GM23338 (cell line): Measurements from ENCODE around the gene ESRRA.

Source experiments
- CREB1 ChIP-seq: fragments of 250-450 bp; sonication (Bioruptor Pico); IDR thresholded peaks from 2 replicates; pipeline ENCODE4 v1.5.0; 2020; ENCODE audit warnings: low read depth, mild to moderate bottlenecking, moderate library complexity
- ETS1 ChIP-seq: IDR thresholded peaks from 2 replicates; pipeline ENCODE4 v1.6.1; 2016; ENCODE audit warnings: antibody characterized with exemption
- EZH2 ChIP-seq: fragments of 200-600 bp; sonication (generic); IDR thresholded peaks from one replicate; pipeline ENCODE4 v1.8.0; 2017; ENCODE audit warnings: antibody characterized with exemption, mild to moderate bottlenecking, low read depth; ENCODE audit not compliant: unreplicated experiment
- EZH2phosphoT487 ChIP-seq: fragments of 200-600 bp; sonication (generic); IDR thresholded peaks from one replicate; pipeline ENCODE4 v1.8.1; 2018; ENCODE audit warnings: antibody characterized with exemption; ENCODE audit not compliant: unreplicated experiment
- JUNB ChIP-seq: IDR thresholded peaks from one replicate; pipeline ENCODE4 v1.6.1; 2016; ENCODE audit warnings: antibody characterized with exemption; ENCODE audit not compliant: unreplicated experiment
- NANOG ChIP-seq: IDR thresholded peaks from 2 replicates; pipeline ENCODE4 v1.6.1; 2016; ENCODE audit warnings: antibody characterized with exemption, borderline replicate concordance
- POLR2AphosphoS5 ChIP-seq: IDR thresholded peaks from 2 replicates; pipeline ENCODE4 v1.6.1; 2016; ENCODE audit warnings: antibody characterized with exemption, low read depth
- REST ChIP-seq: IDR thresholded peaks from one replicate; pipeline ENCODE4 v1.6.1; 2018; ENCODE audit warnings: antibody characterized with exemption; ENCODE audit not compliant: unreplicated experiment
- STAT1 ChIP-seq: IDR thresholded peaks from one replicate; pipeline ENCODE4 v1.6.1; 2016; ENCODE audit warnings: antibody characterized with exemption; ENCODE audit not compliant: unreplicated experiment
- ZNF114 ChIP-seq: fragments of 250-450 bp; sonication (Bioruptor Pico); IDR thresholded peaks from 2 replicates; pipeline ENCODE4 v1.5.0; 2020; ENCODE audit warnings: mild to moderate bottlenecking, moderate library complexity
- ZNF331 ChIP-seq: fragments of 250-450 bp; sonication (Bioruptor Pico); IDR thresholded peaks from 2 replicates; pipeline ENCODE4 v1.5.0; 2020; ENCODE audit warnings: low read depth, mild to moderate bottlenecking, moderate library complexity
- TF ChIP-seq, protein P1 (sequence below), 2 experiments: fragments of 200-600 bp in 1 of 2; sonication (generic) in 1 of 2; conservative IDR thresholded peaks; 2 replicates each; pipeline versions ENCODE4 v1.5.1 to v1.6.1; 2016 to 2017; ENCODE audit warnings: antibody characterized with exemption in 2 of 2, low read depth in 2 of 2, mild to moderate bottlenecking in 2 of 2, moderate library complexity in 1 of 2
- TF ChIP-seq, protein P2 (sequence below): fragments of 250-450 bp; sonication (Bioruptor Pico); IDR thresholded peaks from 2 replicates; pipeline ENCODE4 v1.5.0; 2020; ENCODE audit warnings: mild to moderate bottlenecking, moderate library complexity

GRCh38 chr11:64305075-64305690 is at the start of gene ESRRA:
- TF ChIP-seq, protein P1, sequence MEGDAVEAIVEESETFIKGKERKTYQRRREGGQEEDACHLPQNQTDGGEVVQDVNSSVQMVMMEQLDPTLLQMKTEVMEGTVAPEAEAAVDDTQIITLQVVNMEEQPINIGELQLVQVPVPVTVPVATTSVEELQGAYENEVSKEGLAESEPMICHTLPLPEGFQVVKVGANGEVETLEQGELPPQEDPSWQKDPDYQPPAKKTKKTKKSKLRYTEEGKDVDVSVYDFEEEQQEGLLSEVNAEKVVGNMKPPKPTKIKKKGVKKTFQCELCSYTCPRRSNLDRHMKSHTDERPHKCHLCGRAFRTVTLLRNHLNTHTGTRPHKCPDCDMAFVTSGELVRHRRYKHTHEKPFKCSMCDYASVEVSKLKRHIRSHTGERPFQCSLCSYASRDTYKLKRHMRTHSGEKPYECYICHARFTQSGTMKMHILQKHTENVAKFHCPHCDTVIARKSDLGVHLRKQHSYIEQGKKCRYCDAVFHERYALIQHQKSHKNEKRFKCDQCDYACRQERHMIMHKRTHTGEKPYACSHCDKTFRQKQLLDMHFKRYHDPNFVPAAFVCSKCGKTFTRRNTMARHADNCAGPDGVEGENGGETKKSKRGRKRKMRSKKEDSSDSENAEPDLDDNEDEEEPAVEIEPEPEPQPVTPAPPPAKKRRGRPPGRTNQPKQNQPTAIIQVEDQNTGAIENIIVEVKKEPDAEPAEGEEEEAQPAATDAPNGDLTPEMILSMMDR (conservative IDR thresholded peaks at IDR 0.05; ENCODE audit: low read depth in 2 of 2) = no peak
- TF ChIP-seq EZH2 = no peak
- TF ChIP-seq REST = no peak
- TF ChIP-seq EZH2phosphoT487 = no peak
- peak; percentile 44; the same call in 1 of the 2 replicates for TF ChIP-seq POLR2AphosphoS5
- peak; percentile 67 for TF ChIP-seq CREB1 (CRISPR knock-in tag)
- TF ChIP-seq JUNB = no peak
- TF ChIP-seq, protein P2, sequence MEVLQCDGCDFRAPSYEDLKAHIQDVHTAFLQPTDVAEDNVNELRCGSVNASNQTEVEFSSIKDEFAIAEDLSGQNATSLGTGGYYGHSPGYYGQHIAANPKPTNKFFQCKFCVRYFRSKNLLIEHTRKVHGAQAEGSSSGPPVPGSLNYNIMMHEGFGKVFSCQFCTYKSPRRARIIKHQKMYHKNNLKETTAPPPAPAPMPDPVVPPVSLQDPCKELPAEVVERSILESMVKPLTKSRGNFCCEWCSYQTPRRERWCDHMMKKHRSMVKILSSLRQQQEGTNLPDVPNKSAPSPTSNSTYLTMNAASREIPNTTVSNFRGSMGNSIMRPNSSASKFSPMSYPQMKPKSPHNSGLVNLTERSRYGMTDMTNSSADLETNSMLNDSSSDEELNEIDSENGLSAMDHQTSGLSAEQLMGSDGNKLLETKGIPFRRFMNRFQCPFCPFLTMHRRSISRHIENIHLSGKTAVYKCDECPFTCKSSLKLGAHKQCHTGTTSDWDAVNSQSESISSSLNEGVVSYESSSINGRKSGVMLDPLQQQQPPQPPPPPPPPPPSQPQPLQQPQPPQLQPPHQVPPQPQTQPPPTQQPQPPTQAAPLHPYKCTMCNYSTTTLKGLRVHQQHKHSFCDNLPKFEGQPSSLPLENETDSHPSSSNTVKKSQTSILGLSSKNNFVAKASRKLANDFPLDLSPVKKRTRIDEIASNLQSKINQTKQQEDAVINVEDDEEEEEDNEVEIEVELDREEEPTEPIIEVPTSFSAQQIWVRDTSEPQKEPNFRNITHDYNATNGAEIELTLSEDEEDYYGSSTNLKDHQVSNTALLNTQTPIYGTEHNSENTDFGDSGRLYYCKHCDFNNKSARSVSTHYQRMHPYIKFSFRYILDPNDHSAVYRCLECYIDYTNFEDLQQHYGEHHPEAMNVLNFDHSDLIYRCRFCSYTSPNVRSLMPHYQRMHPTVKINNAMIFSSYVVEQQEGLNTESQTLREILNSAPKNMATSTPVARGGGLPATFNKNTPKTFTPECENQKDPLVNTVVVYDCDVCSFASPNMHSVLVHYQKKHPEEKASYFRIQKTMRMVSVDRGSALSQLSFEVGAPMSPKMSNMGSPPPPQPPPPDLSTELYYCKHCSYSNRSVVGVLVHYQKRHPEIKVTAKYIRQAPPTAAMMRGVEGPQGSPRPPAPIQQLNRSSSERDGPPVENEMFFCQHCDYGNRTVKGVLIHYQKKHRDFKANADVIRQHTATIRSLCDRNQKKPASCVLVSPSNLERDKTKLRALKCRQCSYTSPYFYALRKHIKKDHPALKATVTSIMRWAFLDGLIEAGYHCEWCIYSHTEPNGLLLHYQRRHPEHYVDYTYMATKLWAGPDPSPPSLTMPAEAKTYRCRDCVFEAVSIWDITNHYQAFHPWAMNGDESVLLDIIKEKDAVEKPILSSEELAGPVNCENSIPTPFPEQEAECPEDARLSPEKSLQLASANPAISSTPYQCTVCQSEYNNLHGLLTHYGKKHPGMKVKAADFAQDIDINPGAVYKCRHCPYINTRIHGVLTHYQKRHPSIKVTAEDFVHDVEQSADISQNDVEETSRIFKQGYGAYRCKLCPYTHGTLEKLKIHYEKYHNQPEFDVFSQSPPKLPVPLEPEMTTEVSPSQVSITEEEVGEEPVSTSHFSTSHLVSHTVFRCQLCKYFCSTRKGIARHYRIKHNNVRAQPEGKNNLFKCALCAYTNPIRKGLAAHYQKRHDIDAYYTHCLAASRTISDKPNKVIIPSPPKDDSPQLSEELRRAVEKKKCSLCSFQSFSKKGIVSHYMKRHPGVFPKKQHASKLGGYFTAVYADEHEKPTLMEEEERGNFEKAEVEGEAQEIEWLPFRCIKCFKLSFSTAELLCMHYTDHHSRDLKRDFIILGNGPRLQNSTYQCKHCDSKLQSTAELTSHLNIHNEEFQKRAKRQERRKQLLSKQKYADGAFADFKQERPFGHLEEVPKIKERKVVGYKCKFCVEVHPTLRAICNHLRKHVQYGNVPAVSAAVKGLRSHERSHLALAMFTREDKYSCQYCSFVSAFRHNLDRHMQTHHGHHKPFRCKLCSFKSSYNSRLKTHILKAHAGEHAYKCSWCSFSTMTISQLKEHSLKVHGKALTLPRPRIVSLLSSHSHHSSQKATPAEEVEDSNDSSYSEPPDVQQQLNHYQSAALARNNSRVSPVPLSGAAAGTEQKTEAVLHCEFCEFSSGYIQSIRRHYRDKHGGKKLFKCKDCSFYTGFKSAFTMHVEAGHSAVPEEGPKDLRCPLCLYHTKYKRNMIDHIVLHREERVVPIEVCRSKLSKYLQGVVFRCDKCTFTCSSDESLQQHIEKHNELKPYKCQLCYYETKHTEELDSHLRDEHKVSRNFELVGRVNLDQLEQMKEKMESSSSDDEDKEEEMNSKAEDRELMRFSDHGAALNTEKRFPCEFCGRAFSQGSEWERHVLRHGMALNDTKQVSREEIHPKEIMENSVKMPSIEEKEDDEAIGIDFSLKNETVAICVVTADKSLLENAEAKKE (CRISPR knock-in tag) = no peak
- no peak for TF ChIP-seq STAT1
- no peak for TF ChIP-seq ETS1
- no peak for TF ChIP-seq ZNF331 (CRISPR knock-in tag)
- TF ChIP-seq ZNF114 = no peak
- TF ChIP-seq NANOG = no peak
